ENCODE measurements around the gene MED22. TPM values are rescaled to one million over a fixed set of nuclear protein-coding genes. Genes with fewer than 3 reads are reported as not detected.

Gene MED22
- total and polyA plus RNA-seq, 2 of the 8 experiments (the other 6 are each of a cell fraction or from before 2014, with no cell fraction given), result 56.4 to 68.4 TPM

DNA sequence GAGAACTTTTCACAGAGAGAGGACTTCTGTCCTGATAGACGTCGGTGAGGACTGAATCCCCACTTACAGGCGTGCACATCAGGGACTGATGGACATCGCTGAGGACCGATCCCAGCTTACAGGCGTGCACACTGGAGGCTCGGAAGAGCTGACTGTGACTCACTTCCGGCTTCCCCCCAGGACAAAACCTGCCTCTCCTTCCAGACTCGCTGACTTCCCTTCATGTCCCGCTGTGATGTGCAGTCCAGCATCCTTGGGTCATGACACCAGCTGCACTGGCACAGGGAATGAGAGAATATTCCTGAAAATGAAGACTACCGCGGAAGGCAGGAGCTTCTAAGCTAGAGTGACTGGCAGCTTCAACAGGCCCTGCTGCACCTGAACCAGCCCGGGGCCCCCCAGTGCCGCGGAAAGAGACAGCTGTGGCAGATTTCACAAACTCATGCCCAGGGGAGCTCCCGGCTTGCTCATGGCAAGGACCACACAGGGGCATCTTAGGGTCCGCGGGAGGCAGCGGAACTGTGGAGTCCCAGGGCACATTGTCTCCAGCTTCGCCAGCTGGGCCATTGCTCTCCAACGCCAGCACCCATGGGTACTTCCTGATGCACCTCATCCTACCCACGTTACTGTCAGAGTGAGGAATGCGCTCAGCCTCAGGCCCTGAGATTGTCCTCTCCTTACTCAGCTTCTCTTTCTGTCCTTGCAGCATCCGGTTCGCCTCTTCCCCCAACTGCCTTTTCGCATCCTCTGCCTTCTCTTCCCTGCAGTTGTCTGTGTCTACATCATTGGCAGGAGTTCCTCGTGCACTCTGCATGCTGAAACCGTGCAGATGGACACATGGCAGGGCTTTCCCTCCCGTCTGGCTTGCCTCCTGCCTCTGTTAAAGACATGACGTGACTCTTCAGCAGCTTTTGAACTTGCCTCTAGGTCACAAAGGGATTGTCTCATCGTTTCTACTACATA is 41.4 kb downstream of the MED22 start:
- FAIRE-seq (no peak), DNase-seq (ENCODE audit: low read depth in 1 of 2, low spot score in 2 of 2) (no peak)
- no peak overlapping the region for H2AK5ac ChIP-seq (ENCODE audit: low read depth, low read length)
- no peak overlapping the region for H3K56ac ChIP-seq (replicated peaks; ENCODE audit: insufficient read length, low read depth, low read length)
- 89% methylated on average over 30 of the region's 31 CpGs; no CpG with 5 or more reads in 1 of the 2 experiments for WGBS, 2 experiments (ENCODE audit: extremely low coverage in 1 of 2, insufficient coverage in 1 of 2, insufficient read length in 1 of 2, insufficient replicate concordance in 2 of 2, low coverage in 1 of 2, low lambda C conversion rate in 2 of 2, missing lambda C conversion rate in 1 of 2)
- H3K23me2 ChIP-seq (ENCODE audit: low read depth, low read length), result no peaks in the 10 kb centered on the region
- H2BK120ac ChIP-seq (replicated peaks; ENCODE audit: low read depth, low read length), result no peak overlapping the region
- ChIA-PET CTCF (ENCODE audit: partially characterized antibody) (interaction anchor here (0.6 to 4.0 kb wide), 10 partner anchors 10 to 233 kb away, joined by 3 to 22 read pairs (median 4); no protein-coding TSS in a partner anchor), POLR2A (ENCODE audit: partially characterized antibody) (interaction anchor here (1.1 to 1.2 kb wide), 2 partner anchors 25 to 36 kb away, joined by 3 to 9 read pairs; no protein-coding TSS in a partner anchor)
- H2AFZ ChIP-seq (ENCODE audit: low read length), result no peak overlapping the region
- no peaks in the 10 kb centered on the region for H3K36me3 ChIP-seq (ENCODE audit: control insufficient read depth in 2 of 4, insufficient read depth in 4 of 4, low read length in 3 of 4)
- H3K4me2 ChIP-seq (ENCODE audit: insufficient read depth in 1 of 2, low read depth in 2 of 2, low read length in 2 of 2), result no peak overlapping the region
- no peak overlapping the region for H3K23ac ChIP-seq (ENCODE audit: insufficient read length)
- H2BK15ac ChIP-seq (ENCODE audit: low read length), result no peak overlapping the region
- no peak overlapping the region for H3K14ac ChIP-seq (ENCODE audit: insufficient read length)
- no peak overlapping the region for H3K9ac ChIP-seq (replicated peaks in 1 of 4; ENCODE audit: extremely low read depth in 1 of 4, low read depth in 3 of 4, low read length in 3 of 4)
- no peak overlapping the region for H3K4ac ChIP-seq (replicated peaks; ENCODE audit: insufficient read length, low read depth, low read length)
- H3K4me1 ChIP-seq (replicated peaks in 1 of 4; ENCODE audit: control insufficient read depth in 3 of 4, insufficient read depth in 4 of 4, low read length in 3 of 4), result no peaks in the 10 kb centered on the region
- H3K18ac ChIP-seq (ENCODE audit: extremely low read depth, low read length), result no peak overlapping the region
- H2BK12ac ChIP-seq (ENCODE audit: low read depth, low read length), result 0 out of 2 replicates have a peak overlapping the region, but pooled peaks have one; percentile 27
- no peak overlapping the region for H4K5ac ChIP-seq (ENCODE audit: insufficient read length, low read depth, low read length)
- no peak overlapping the region; the same call in 1 of the 2 replicates for H2BK5ac ChIP-seq (ENCODE audit: low read depth, low read length)
- no peak overlapping the region for H3K4me3 ChIP-seq (ENCODE audit: extremely low read depth in 1 of 4, insufficient read depth in 2 of 4, low read depth in 3 of 4, low read length in 4 of 4)
- H3K9me3 ChIP-seq (ENCODE audit: insufficient read depth in 2 of 2, low read depth in 1 of 2, low read length in 1 of 2), result peaks cover 0 to 9% of the 10 kb centered on the region in 2 experiments; a peak in 1 of 4 replicates
- H4K8ac ChIP-seq (ENCODE audit: extremely low read depth, insufficient read depth, low read length), result no peak overlapping the region
- no peaks in the 10 kb centered on the region for H3K79me2 ChIP-seq (ENCODE audit: control insufficient read depth in 1 of 2, insufficient read depth in 2 of 2, low read length in 2 of 2)
- H3K27ac ChIP-seq (ENCODE audit: low read depth, low read length), result no peak overlapping the region
- H2BK20ac ChIP-seq (ENCODE audit: low read length), result no peak overlapping the region
- H4K91ac ChIP-seq (replicated peaks; ENCODE audit: insufficient read length, low read length), result no peak overlapping the region
- H3K27me3 ChIP-seq (replicated peaks in 1 of 4; ENCODE audit: control insufficient read depth in 3 of 4, extremely low read depth in 1 of 4, insufficient read depth in 3 of 4, low read length in 3 of 4), result no peaks in the 10 kb centered on the region; a peak in 1 of 7 replicates
- no peaks in the 10 kb centered on the region for H4K20me1 ChIP-seq (replicated peaks in 1 of 2; ENCODE audit: control insufficient read depth in 1 of 2, insufficient read depth in 2 of 2, low read length in 2 of 2)
- H3K79me1 ChIP-seq (ENCODE audit: low read depth, low read length), result no peaks in the 10 kb centered on the region
- TF ChIP-seq PHF8 (conservative IDR thresholded peaks at IDR 0.05; ENCODE audit: low read depth, low read length) (no peak), RXRA (IDR thresholded peaks at IDR 0.05; ENCODE audit: insufficient read depth, low read depth, low read length) (no peak), GTF2F1 (IDR thresholded peaks at IDR 0.05; ENCODE audit: borderline replicate concordance, low read depth, low read length) (no peak), ZNF274 (IDR thresholded peaks at IDR 0.05; ENCODE audit: borderline replicate concordance, extremely low read depth, low read length) (no peak), GABPA (IDR thresholded peaks at IDR 0.05; ENCODE audit: borderline replicate concordance, insufficient read depth, low read length) (no peak), KDM1A (IDR thresholded peaks at IDR 0.05; ENCODE audit: borderline replicate concordance, low read length) (no peak), RNF2 (IDR thresholded peaks at IDR 0.05; ENCODE audit: borderline replicate concordance, low read depth, low read length, missing control alignments, poor library complexity, severe bottlenecking) (no peak), CEBPB (IDR thresholded peaks at IDR 0.05; ENCODE audit: low read depth, low read length) (no peak)

Measured in H1 (cell line).